Measurements from ENCODE around the gene BRSK2. TPM values are rescaled to one million over a fixed set of nuclear protein-coding genes. Genes with fewer than 3 reads are reported as not detected.

Gene BRSK2
- total and polyA plus RNA-seq, 2 donors, result 0.14 to 1.1 TPM

- no peak overlapping the region for H3K4me3 ChIP-seq (ENCODE audit: low read length in 2 of 2)
- DNase-seq (ENCODE audit: low read depth in 6 of 9, low spot score in 9 of 9), result no peak
- H3K27me3 ChIP-seq (ENCODE audit: control insufficient read depth in 2 of 2, insufficient read depth in 1 of 2, low read length in 1 of 2), result no peaks in the 10 kb centered on the region
- H3K4me1 ChIP-seq (ENCODE audit: control insufficient read depth in 2 of 2, insufficient read depth in 2 of 2, low read length in 2 of 2), result peaks cover 0 to 5% of the 10 kb centered on the region in 2 donors
- H3K9me3 ChIP-seq (ENCODE audit: control insufficient read depth in 2 of 2, insufficient read depth in 1 of 2, low read length in 1 of 2), result no peaks in the 10 kb centered on the region
- no peak overlapping the region for H3K27ac ChIP-seq (ENCODE audit: low read depth in 1 of 2, low read length in 1 of 2)
- peaks cover 27 to 46% of the 10 kb centered on the region in 2 donors for H3K36me3 ChIP-seq (ENCODE audit: control insufficient read depth in 2 of 2, insufficient read depth in 2 of 2, low read length in 1 of 2)
- 97% methylated on average over 16 of the region's 16 CpGs for WGBS
These were observed 92.2 kb downstream of the BRSK2 start for GRCh38 chr11:1481861-1482441.

GRCh38 chr11:1482581-1483444 is 93.1 kb downstream of the BRSK2 start:
- no peak overlapping the region for H3K4me3 ChIP-seq (ENCODE audit: low read length in 2 of 2)
- DNase-seq (ENCODE audit: low read depth in 6 of 9, low spot score in 9 of 9), result no peak
- peaks cover 24 to 38% of the 10 kb centered on the region in 2 donors for H3K36me3 ChIP-seq (ENCODE audit: control insufficient read depth in 2 of 2, insufficient read depth in 2 of 2, low read length in 1 of 2)
- H3K9me3 ChIP-seq (ENCODE audit: control insufficient read depth in 2 of 2, insufficient read depth in 1 of 2, low read length in 1 of 2), result no peaks in the 10 kb centered on the region
- H3K4me1 ChIP-seq (ENCODE audit: control insufficient read depth in 2 of 2, insufficient read depth in 2 of 2, low read length in 2 of 2), result peaks cover 0 to 7% of the 10 kb centered on the region in 2 donors
- H3K27me3 ChIP-seq (ENCODE audit: control insufficient read depth in 2 of 2, insufficient read depth in 1 of 2, low read length in 1 of 2), result no peaks in the 10 kb centered on the region
- no peak overlapping the region for H3K27ac ChIP-seq (ENCODE audit: low read depth in 1 of 2, low read length in 1 of 2)
- WGBS, result 96% methylated on average over 32 of the region's 32 CpGs

- H3K36me3 ChIP-seq (ENCODE audit: control insufficient read depth in 2 of 2, insufficient read depth in 2 of 2, low read length in 1 of 2), result peaks cover 20 to 32% of the 10 kb centered on the region in 2 donors
- no peaks in the 10 kb centered on the region for H3K9me3 ChIP-seq (ENCODE audit: control insufficient read depth in 2 of 2, insufficient read depth in 1 of 2, low read length in 1 of 2)
- WGBS, result 80% methylated on average over 6 of the region's 6 CpGs
- peaks cover 0 to 7% of the 10 kb centered on the region in 2 donors for H3K4me1 ChIP-seq (ENCODE audit: control insufficient read depth in 2 of 2, insufficient read depth in 2 of 2, low read length in 2 of 2)
- no peak for DNase-seq (ENCODE audit: low read depth in 6 of 9, low spot score in 9 of 9)
- no peak overlapping the region for H3K27ac ChIP-seq (ENCODE audit: low read depth in 1 of 2, low read length in 1 of 2)
- no peak overlapping the region for H3K4me3 ChIP-seq (ENCODE audit: low read length in 2 of 2)
- no peaks in the 10 kb centered on the region for H3K27me3 ChIP-seq (ENCODE audit: control insufficient read depth in 2 of 2, insufficient read depth in 1 of 2, low read length in 1 of 2)
These were observed 93.8 kb downstream of the BRSK2 start for GRCh38 chr11:1483445-1483961.

- H3K27ac ChIP-seq (ENCODE audit: low read depth in 1 of 2, low read length in 1 of 2), result no peak overlapping the region
- H3K27me3 ChIP-seq (ENCODE audit: control insufficient read depth in 2 of 2, insufficient read depth in 1 of 2, low read length in 1 of 2), result no peaks in the 10 kb centered on the region
- H3K9me3 ChIP-seq (ENCODE audit: control insufficient read depth in 2 of 2, insufficient read depth in 1 of 2, low read length in 1 of 2), result no peaks in the 10 kb centered on the region
- DNase-seq (ENCODE audit: low read depth in 6 of 9, low spot score in 9 of 9), result no peak
- H3K36me3 ChIP-seq (ENCODE audit: control insufficient read depth in 2 of 2, insufficient read depth in 2 of 2, low read length in 1 of 2), result peaks cover 14 to 26% of the 10 kb centered on the region in 2 donors
- H3K4me1 ChIP-seq (ENCODE audit: control insufficient read depth in 2 of 2, insufficient read depth in 2 of 2, low read length in 2 of 2), result peaks cover 0 to 7% of the 10 kb centered on the region in 2 donors
- WGBS, result 95% methylated on average over 17 of the region's 17 CpGs
- H3K4me3 ChIP-seq (ENCODE audit: low read length in 2 of 2), result no peak overlapping the region
These were observed 94.4 kb downstream of the BRSK2 start for GRCh38 chr11:1484061-1484671.

- peaks cover 7 to 18% of the 10 kb centered on the region in 2 donors for H3K36me3 ChIP-seq (ENCODE audit: control insufficient read depth in 2 of 2, insufficient read depth in 2 of 2, low read length in 1 of 2)
- no peak overlapping the region for H3K27ac ChIP-seq (ENCODE audit: low read depth in 1 of 2, low read length in 1 of 2)
- no peaks in the 10 kb centered on the region for H3K9me3 ChIP-seq (ENCODE audit: control insufficient read depth in 2 of 2, insufficient read depth in 1 of 2, low read length in 1 of 2)
- no peak for DNase-seq (ENCODE audit: low read depth in 6 of 9, low spot score in 9 of 9)
- no peaks in the 10 kb centered on the region for H3K27me3 ChIP-seq (ENCODE audit: control insufficient read depth in 2 of 2, insufficient read depth in 1 of 2, low read length in 1 of 2)
- 96% methylated on average over 20 of the region's 20 CpGs for WGBS
- H3K4me3 ChIP-seq (ENCODE audit: low read length in 2 of 2), result no peak overlapping the region
- H3K4me1 ChIP-seq (ENCODE audit: control insufficient read depth in 2 of 2, insufficient read depth in 2 of 2, low read length in 2 of 2), result peaks cover 0 to 7% of the 10 kb centered on the region in 2 donors
These were observed 95.2 kb downstream of the BRSK2 start for GRCh38 chr11:1484695-1485503.

GRCh38 chr11:1485504-1485885 is 95.8 kb downstream of the BRSK2 start:
- H3K27me3 ChIP-seq (ENCODE audit: control insufficient read depth in 2 of 2, insufficient read depth in 1 of 2, low read length in 1 of 2), result no peaks in the 10 kb centered on the region
- no peak overlapping the region for H3K4me3 ChIP-seq (ENCODE audit: low read length in 2 of 2)
- no peaks in the 10 kb centered on the region for H3K9me3 ChIP-seq (ENCODE audit: control insufficient read depth in 2 of 2, insufficient read depth in 1 of 2, low read length in 1 of 2)
- no peak for DNase-seq (ENCODE audit: low read depth in 6 of 9, low spot score in 9 of 9)
- peaks cover 0 to 7% of the 10 kb centered on the region in 2 donors for H3K4me1 ChIP-seq (ENCODE audit: control insufficient read depth in 2 of 2, insufficient read depth in 2 of 2, low read length in 2 of 2)
- H3K27ac ChIP-seq (ENCODE audit: low read depth in 1 of 2, low read length in 1 of 2), result no peak overlapping the region
- H3K36me3 ChIP-seq (ENCODE audit: control insufficient read depth in 2 of 2, insufficient read depth in 2 of 2, low read length in 1 of 2), result peaks cover 4 to 12% of the 10 kb centered on the region in 2 donors
- 92% methylated on average over 17 of the region's 17 CpGs for WGBS

GRCh38 chr11:1486054-1486825 is 96.5 kb downstream of the BRSK2 start, which contains the start of gene MOB2:
Gene MOB2, minus strand, starts transcription at chr11:1486779. Its CDS starts 223 bp downstream, at chr11:1486556.
- Histone ChIP-seq H3K9me3 (ENCODE audit: control insufficient read depth in 2 of 2, insufficient read depth in 1 of 2, low read length in 1 of 2) (no peaks in the 10 kb centered on the region), H3K4me1 (ENCODE audit: control insufficient read depth in 2 of 2, insufficient read depth in 2 of 2, low read length in 2 of 2) (peaks cover 0 to 7% of the 10 kb centered on the region in 2 donors), H3K4me3 (ENCODE audit: low read length in 2 of 2) (no peak within 1 kb of the TSS), H3K27me3 (ENCODE audit: control insufficient read depth in 2 of 2, insufficient read depth in 1 of 2, low read length in 1 of 2) (no peaks in the 10 kb centered on the region), H3K36me3 (ENCODE audit: control insufficient read depth in 2 of 2, insufficient read depth in 2 of 2, low read length in 1 of 2) (peaks cover 0 to 7% of the 10 kb centered on the region in 2 donors), H3K27ac (ENCODE audit: low read depth in 1 of 2, low read length in 1 of 2) (no peak within 1 kb of the TSS)
- WGBS, result 87% methylated on average over 31 of the region's 31 CpGs
- DNase-seq (ENCODE audit: low read depth in 6 of 9, low spot score in 9 of 9), result no peak
